ENCODE data around the gene SLC3A2.
"Not testable (repeated sequence)": the region's sequence is repeated elsewhere in the genome, so short reads cannot be mapped to it uniquely, and the experiment has no call there.

SLC3A2 gene

DNA sequence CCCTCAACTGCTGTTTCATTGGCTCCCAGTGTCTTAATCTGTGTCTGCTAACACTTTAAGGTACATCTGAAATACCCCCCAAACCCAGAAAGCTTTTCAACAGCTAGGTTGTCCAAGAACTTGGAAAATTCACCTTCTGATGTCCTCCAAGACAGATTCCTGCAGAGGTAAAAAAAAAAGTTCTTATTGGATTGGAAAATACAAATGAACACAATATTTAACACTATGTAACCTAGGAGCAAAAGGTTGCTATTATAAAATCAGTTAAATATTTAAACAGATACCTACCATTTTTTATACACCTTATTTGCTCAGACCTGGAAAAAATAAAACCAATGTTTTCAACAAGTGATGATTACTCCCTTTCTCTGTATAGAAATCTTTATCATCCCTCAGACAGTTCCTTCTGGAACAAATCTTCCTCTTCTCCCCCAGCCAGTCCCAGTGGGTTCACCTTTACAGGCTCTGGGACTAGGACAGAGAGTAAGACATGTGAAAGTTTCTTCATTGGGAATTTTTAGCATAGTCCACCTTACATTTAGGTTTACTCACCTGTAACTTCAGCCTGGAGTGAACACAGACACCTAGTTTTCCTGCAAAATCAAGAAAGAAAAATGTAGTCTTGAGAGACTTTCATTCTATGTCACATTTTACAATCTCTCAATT is 28.0 kb upstream of the SLC3A2 start:
- no peak for DNase-seq

DNA sequence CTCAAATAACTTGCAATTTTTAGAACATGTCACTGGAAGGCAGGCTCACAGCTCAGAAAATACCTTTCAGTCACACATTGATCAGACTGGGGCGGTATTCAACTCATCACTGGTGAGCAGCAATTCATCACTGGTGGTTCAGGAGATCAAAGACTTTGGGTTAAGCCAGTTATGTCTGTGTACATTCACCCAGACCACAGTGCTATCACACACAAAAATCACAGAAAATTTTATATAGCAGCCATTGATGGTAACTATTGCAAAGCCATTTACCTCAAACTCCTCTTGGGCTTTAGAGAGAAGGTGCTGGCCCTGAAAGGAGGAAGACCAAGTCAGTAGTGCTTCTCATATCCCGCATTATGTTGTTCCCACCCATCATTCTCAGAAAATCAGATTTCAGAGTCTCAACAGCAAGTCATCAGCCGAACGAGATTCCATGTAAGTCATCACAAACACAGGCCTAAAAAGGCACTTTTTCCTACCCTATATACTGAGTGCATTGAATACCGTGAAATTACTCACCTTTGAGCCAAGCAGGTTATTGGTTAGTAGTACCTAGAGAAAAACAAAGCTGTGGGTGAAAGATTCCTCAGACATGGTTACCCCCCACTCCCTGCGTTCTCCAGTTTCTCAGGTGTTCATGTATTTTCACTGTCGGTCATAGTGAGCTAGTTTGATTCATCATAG is 27.3 kb upstream of the SLC3A2 start:
- DNase-seq: no peak

GRCh38 chr11:62854013-62854824 is 26.5 kb upstream of the SLC3A2 start:
- no peak for DNase-seq

DNA sequence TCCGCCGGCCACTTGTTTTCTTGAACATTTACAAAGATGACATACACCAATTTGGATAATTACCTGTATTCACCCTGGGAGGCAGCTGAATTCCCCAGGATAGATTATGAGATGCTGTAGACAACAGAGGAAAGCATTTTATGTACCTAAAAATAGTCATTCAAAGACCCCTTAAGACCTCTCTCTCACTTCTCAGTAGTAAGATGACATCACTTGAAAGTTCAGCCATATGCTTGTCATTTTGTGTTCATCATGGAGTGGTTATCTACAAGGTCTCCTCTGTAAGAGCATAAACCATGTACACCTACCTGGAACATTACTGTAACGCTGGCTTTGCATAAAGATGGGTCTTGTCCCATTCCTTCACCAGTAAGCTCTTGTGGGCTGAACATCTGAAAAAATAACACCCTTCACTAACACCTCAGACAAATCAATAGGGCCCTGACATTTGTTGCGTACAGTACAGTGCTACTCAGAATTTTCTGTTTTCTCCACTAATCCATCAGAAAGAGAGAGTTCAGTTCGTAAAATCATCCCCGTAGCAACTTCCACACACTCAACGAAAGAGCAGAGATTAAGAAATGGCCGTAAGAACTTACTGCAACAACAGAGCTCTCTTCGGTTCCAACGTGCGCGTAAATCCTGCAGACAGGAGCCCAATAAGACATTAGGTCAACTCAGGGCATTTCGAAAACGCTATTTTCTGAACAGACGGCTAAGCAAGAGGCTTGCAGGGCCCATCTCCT is 25.7 kb upstream of the SLC3A2 start:
- no peak for DNase-seq

GRCh38 chr11:62855571-62856332 is 24.9 kb upstream of the SLC3A2 start:
- DNase-seq: peak; percentile 98

DNA sequence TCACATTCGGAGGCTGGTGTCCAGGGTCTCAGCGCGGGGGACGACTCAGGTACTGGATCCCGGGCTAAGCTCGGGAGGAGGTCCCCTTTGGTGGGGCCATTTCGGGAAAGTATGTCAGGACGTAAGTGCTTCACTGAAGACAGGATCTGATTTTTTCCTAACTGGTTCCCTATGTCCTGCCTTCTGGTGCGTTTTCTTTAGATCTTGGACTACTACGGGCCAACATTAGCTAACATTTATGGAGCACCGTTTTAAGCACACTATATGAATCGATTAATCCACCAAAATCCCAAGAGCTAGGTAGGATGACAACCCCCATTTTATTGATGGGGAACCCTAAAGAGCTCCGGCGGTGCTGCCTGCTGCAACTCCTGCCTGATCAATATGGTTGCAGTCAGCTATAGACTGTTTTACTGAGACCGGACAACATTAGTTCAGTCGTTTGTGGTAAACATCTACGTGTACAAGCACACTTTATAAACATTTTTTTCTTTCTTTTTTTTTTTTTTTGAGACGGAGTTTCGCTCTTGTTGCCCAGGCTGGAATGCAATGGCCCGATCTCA is 24.3 kb upstream of the SLC3A2 start:
- DNase-seq: no peak

DNA sequence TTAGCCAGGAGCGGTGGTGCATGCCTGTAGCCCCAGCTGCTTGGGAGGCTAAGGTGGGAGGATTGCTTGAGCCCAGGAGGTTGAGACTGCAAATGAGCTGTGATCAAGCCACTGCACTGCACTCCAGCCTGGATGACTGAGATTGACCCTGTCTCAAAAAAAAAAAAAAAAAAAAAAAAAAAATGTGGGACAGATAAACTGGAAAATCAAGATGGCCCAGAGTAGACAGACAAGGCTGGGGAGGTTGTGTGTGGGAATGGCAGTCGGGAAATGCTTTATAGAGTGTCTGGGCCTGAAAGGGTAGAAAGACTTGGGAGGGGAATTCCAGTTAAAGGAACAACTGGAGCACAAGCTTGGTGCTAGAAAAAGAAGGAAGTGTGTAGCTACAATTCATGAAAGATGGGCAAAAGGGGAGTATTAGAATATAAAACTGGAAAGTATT is 23.1 kb upstream of the SLC3A2 start:
- no peak for DNase-seq

GRCh38 chr11:62858201-62858600 is 22.5 kb upstream of the SLC3A2 start:
- no peak for DNase-seq

- DNase-seq: not testable (repeated sequence)
Observed at GRCh38 chr11:62859281-62859703, 21.4 kb upstream of the SLC3A2 start.

- DNase-seq: no peak
Observed at GRCh38 chr11:62860835-62861563, 19.7 kb upstream of the SLC3A2 start.

- DNase-seq: not testable (repeated sequence)
Observed at GRCh38 chr11:62861564-62862192, 19.0 kb upstream of the SLC3A2 start.

GRCh38 chr11:62863687-62864335 is 16.9 kb upstream of the SLC3A2 start:
- DNase-seq: no peak

- DNase-seq: no peak
Observed at GRCh38 chr11:62865635-62866034, 15.1 kb upstream of the SLC3A2 start.

- no peak for DNase-seq
Observed at GRCh38 chr11:62874851-62875250, 5.8 kb upstream of the SLC3A2 start.

DNA sequence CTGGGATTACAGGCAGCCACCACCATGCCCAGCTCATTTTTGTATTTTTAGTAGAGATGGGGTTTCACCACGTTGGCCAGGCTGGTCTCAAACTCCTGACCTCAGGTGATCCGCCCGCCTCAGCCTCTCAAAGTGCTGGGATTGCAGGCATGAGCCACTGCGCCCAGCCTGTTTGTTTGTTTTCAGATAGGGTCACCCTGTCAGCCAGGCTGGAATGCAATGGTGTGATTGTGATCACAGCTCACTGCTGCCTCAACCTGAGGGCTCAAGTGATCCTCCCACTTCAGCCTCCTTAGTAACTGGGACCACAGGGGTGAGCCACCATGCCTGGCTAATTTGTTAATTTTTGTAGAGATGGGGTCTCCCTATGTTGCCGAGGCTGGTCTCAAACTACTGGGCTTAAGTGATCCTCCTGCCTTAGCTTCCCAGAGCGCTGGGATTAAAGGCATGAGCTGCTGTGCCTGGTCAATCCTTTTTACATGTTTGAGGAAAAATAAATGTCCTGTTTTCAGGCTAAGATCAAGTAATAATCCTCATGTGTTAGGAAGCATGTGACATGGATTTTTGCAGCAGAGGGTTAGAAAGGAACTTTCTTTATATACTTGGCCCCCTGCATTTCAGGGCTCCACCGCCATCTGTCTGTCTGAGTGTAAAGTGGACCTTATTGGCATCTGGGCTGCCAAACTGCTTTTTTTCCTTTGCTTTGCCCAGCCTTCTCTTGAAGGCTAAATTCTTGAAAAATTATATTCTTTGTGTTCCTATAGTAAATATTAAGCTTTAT is 4.8 kb upstream of the SLC3A2 start:
- no peak for DNase-seq

DNA sequence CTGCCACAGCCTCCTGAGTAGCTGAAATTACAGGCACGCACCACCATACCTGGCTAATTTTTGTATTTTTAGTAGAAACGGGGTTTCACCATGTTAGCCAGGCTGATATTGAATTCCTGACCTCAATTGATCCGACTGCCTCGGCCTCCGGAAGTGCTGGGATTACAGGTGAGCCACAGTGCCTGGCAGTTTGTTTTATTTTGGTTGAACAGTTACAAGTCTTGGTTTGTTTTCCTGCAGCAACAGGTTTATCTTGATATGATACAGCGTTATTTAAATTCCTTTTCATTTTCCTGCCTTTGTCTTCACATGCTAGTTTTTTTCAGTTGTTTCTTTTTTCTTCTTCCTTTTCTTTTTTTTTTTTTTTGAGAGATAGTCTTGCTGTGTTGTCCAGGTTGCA is 4.0 kb upstream of the SLC3A2 start:
- no peak for DNase-seq

DNA sequence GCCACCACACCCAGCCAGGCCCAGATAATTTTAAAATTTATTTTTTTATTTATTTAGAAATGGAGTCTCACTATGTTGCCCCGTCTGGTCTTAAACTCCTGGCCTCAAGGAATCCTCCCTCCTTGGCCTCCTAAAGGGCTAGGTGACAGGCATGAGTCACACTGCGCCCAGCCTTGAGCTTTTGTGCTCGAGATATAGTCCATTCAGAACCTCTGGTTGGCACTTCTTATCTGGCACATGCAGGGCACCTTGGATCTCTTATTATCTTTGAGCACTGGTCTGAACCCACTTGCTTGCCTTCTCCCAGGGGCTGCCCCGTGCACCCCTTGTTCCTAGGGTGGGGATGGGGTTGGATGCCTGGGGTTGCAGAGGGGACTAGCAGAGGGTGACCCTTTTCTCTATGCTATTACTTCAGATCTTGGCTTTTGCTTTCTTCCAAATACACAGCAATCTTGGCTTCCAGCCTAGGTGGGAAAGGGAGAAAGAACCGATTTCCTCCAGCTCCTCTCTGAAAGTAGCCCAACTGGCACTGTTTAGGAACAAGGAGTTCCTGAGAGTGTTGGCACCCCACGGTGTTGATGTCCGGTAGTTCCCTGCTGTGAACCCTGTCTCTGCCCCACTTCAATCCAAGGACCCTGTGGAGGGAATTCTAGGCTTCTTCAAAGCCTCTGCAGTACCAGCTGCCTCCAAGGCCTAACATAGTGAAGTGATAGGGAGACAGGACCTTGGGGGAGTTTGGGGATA is 1.3 kb upstream of the SLC3A2 start:
- DNase-seq: no peak

- DNase-seq: no peak
Observed at GRCh38 chr11:62880231-62880802, 379 bp upstream of the SLC3A2 start.

Measured in activated gamma-delta T cell treated with Interleukin-2 at 50 U/mL for 16 hours (primary cell).